Stimulated activated CD4-positive, alpha-beta T cell treated with anti-CD3 and anti-CD28 coated beads, Interleukin-1b, Interleukin-23, amount 100 ng/mL, for 1 hour (primary cell): ENCODE measurements around the gene KLF11.
"Not testable (repeated sequence)": the region's sequence is repeated elsewhere in the genome, so short reads cannot be mapped to it uniquely, and the experiment has no call there.

ENCODE experiments used
- DNase-seq, 2 donors: peaks; one replicate each; pipeline ENCODE4 v3.0.0-alpha.2; 2020; ENCODE audit warnings: low read depth in 2 of 2

KLF11 gene

GRCh38 chr2:10009271-10009810 is 34.0 kb upstream of the KLF11 start:
- no peak for DNase-seq

GRCh38 chr2:10009811-10010781 is 33.3 kb upstream of the KLF11 start:
- DNase-seq, result no peak

- DNase-seq, result not testable (repeated sequence)
These were observed 32.3 kb upstream of the KLF11 start for GRCh38 chr2:10010861-10011605.

GRCh38 chr2:10011606-10012325 is 31.6 kb upstream of the KLF11 start:
- not testable (repeated sequence) for DNase-seq

GRCh38 chr2:10012366-10012962 is 30.9 kb upstream of the KLF11 start:
- DNase-seq, result not testable (repeated sequence)

GRCh38 chr2:10012963-10013461 is 30.3 kb upstream of the KLF11 start:
- DNase-seq, result no peak

- not testable (repeated sequence) for DNase-seq
These were observed 29.5 kb upstream of the KLF11 start for GRCh38 chr2:10013651-10014417.

- DNase-seq, result no peak
These were observed 28.7 kb upstream of the KLF11 start for GRCh38 chr2:10014418-10015190.

- not testable (repeated sequence) for DNase-seq
These were observed 27.9 kb upstream of the KLF11 start for GRCh38 chr2:10015376-10015989.

GRCh38 chr2:10016001-10016801 is 27.1 kb upstream of the KLF11 start:
- no peak for DNase-seq

GRCh38 chr2:10016802-10017258 is 26.5 kb upstream of the KLF11 start:
- DNase-seq, result no peak

GRCh38 chr2:10017313-10017941 is 25.9 kb upstream of the KLF11 start:
- no peak for DNase-seq

GRCh38 chr2:10019174-10019573 is 24.2 kb upstream of the KLF11 start:
- no peak for DNase-seq

GRCh38 chr2:10019602-10020400 is 23.5 kb upstream of the KLF11 start:
- DNase-seq, result no peak

- no peak for DNase-seq
These were observed 21.3 kb upstream of the KLF11 start for GRCh38 chr2:10022041-10022421.

- no peak for DNase-seq
These were observed 20.9 kb upstream of the KLF11 start for GRCh38 chr2:10022445-10022844.
